ENCODE measurements around the gene DDA1.
A peak's percentile ranks its signal among the peaks of the same experiment; 100 is the strongest.

Gene DDA1

DNA sequence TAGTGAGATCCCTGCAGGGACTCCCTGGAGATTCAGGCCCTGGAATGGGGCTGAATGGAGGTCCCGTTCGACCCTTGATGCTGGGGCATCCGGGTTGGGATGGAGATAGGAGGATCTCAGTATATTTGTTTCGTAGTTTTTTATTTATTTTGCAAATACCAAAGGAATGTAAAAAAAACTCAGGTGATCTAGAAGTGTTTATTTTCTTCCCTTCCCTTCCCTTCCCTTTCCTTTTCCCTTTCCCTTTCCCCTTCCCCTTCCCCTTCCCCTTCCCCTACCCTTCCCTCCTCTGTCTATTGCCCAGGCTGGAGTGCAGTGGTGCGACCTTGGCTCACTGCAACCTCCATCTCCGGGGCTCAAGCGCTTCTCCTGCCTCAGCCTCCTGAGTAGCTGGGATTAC is 32.5 kb downstream of the DDA1 start:
- Histone ChIP-seq H3K9me3 (ENCODE audit: control insufficient read depth in 1 of 2, low read length in 2 of 2) (no peaks in the 10 kb centered on the region), H3K36me3 (ENCODE audit: control insufficient read depth in 1 of 2, insufficient read depth in 2 of 2, low read length in 2 of 2) (peaks cover 0 to 8% of the 10 kb centered on the region in 2 donors), H3K27ac (ENCODE audit: low read length) (no peak overlapping the region), H3K4me3 (ENCODE audit: low read depth in 1 of 2, low read length in 2 of 2) (no peak overlapping the region), H3K27me3 (ENCODE audit: low read depth, low read length) (no peaks in the 10 kb centered on the region), H3K4me1 (ENCODE audit: control insufficient read depth in 1 of 2, insufficient read depth in 2 of 2, low read length in 2 of 2) (peaks cover under 1 to 12% of the 10 kb centered on the region in 2 donors)

GRCh38 chr19:17346109-17346671 is 36.8 kb downstream of the DDA1 start:
- Histone ChIP-seq H3K9me3 (ENCODE audit: control insufficient read depth in 1 of 2, low read length in 2 of 2) (no peaks in the 10 kb centered on the region), H3K4me3 (ENCODE audit: low read depth in 1 of 2, low read length in 2 of 2) (no peak overlapping the region), H3K27me3 (ENCODE audit: low read depth, low read length) (no peaks in the 10 kb centered on the region), H3K4me1 (ENCODE audit: control insufficient read depth in 1 of 2, insufficient read depth in 2 of 2, low read length in 2 of 2) (peaks cover 3 to 15% of the 10 kb centered on the region in 2 donors), H3K36me3 (ENCODE audit: control insufficient read depth in 1 of 2, insufficient read depth in 2 of 2, low read length in 2 of 2) (peaks cover 0 to 8% of the 10 kb centered on the region in 2 donors), H3K27ac (ENCODE audit: low read length) (no peak overlapping the region)

GRCh38 chr19:17347361-17347760 is 38.0 kb downstream of the DDA1 start:
- Histone ChIP-seq H3K27me3 (ENCODE audit: low read depth, low read length) (no peaks in the 10 kb centered on the region), H3K4me3 (ENCODE audit: low read depth in 1 of 2, low read length in 2 of 2) (no peak overlapping the region), H3K27ac (ENCODE audit: low read length) (peak overlapping the region; percentile 21), H3K4me1 (ENCODE audit: control insufficient read depth in 1 of 2, insufficient read depth in 2 of 2, low read length in 2 of 2) (peaks cover 3 to 15% of the 10 kb centered on the region in 2 donors), H3K36me3 (ENCODE audit: control insufficient read depth in 1 of 2, insufficient read depth in 2 of 2, low read length in 2 of 2) (no peaks in the 10 kb centered on the region), H3K9me3 (ENCODE audit: control insufficient read depth in 1 of 2, low read length in 2 of 2) (no peaks in the 10 kb centered on the region)

GRCh38 chr19:17347877-17348276 is 38.5 kb downstream of the DDA1 start:
- Histone ChIP-seq H3K4me3 (ENCODE audit: low read depth in 1 of 2, low read length in 2 of 2) (no peak overlapping the region), H3K36me3 (ENCODE audit: control insufficient read depth in 1 of 2, insufficient read depth in 2 of 2, low read length in 2 of 2) (no peaks in the 10 kb centered on the region), H3K27ac (ENCODE audit: low read length) (peak overlapping the region; percentile 21), H3K27me3 (ENCODE audit: low read depth, low read length) (no peaks in the 10 kb centered on the region), H3K4me1 (ENCODE audit: control insufficient read depth in 1 of 2, insufficient read depth in 2 of 2, low read length in 2 of 2) (peaks cover 3 to 15% of the 10 kb centered on the region in 2 donors), H3K9me3 (ENCODE audit: control insufficient read depth in 1 of 2, low read length in 2 of 2) (no peaks in the 10 kb centered on the region)

DNA sequence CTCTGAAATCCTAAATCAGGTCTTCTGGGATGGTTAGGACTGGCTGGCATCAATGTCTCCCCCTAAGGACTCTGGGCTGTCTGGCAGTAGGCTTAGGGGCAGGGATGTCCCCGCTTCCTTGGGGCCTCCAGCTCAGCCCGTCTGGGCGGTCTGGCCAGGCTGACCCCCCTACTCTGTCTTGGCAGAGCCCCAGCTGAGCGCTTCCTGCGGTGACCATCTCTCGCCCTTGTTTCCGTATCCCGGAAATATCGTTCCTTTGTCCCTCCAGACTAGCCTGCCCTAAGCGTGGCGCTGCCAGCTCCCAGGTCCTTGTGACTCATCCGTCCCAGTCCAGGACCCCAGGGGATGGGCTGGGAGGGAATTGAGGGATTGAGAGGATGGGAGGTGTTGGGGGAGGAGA is 39.3 kb downstream of the DDA1 start:
- no peak overlapping the region for H3K4me3 ChIP-seq (ENCODE audit: low read depth in 1 of 2, low read length in 2 of 2)
- no peak overlapping the region for H3K27ac ChIP-seq (ENCODE audit: low read length)

DNA sequence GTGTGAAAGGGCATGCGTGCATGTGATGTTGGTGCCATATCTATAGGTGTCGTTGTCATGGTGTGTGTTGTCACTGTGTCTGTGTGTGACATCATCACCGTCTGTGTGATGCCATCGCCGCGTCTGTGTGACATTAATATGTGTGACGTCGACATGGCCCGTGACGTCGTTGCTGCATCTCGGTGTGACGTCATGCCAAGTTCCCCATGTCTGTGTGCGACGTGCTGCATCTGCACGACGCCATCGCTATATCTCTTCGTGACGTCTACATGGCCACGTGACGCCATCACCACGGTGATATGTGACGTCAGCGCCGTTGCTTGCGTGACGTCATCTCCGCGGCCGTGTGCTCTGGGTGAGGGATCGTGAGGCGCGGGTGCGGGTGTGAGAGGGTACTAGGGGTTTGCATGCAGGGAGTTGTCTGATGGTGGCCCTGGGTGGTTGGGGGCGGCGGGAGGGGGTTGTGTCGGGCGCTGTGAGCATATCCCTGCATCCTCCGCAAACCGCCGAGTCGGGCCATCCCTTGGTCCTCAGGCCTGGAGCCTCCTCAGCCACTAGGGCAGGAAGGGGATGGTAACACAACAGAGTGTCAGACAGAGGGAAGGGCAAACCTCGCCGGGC is 42.6 kb downstream of the DDA1 start:
- no peak overlapping the region for H3K27ac ChIP-seq (ENCODE audit: low read length)
- H3K9me3 ChIP-seq (ENCODE audit: control insufficient read depth in 1 of 2, low read length in 2 of 2), result no peaks in the 10 kb centered on the region
- no peaks in the 10 kb centered on the region for H3K36me3 ChIP-seq (ENCODE audit: control insufficient read depth in 1 of 2, insufficient read depth in 2 of 2, low read length in 2 of 2)
- no peaks in the 10 kb centered on the region for H3K27me3 ChIP-seq (ENCODE audit: low read depth, low read length)
- H3K4me3 ChIP-seq (ENCODE audit: low read depth in 1 of 2, low read length in 2 of 2), result no peak overlapping the region
- H3K4me1 ChIP-seq (ENCODE audit: control insufficient read depth in 1 of 2, insufficient read depth in 2 of 2, low read length in 2 of 2), result peaks cover 1 to 18% of the 10 kb centered on the region in 2 donors

More for the DNA sequence above, 39.3 kb downstream of the DDA1 start:
- no peaks in the 10 kb centered on the region for H3K9me3 ChIP-seq (ENCODE audit: control insufficient read depth in 1 of 2, low read length in 2 of 2)
- peaks cover 3 to 18% of the 10 kb centered on the region in 2 donors for H3K4me1 ChIP-seq (ENCODE audit: control insufficient read depth in 1 of 2, insufficient read depth in 2 of 2, low read length in 2 of 2)
- H3K36me3 ChIP-seq (ENCODE audit: control insufficient read depth in 1 of 2, insufficient read depth in 2 of 2, low read length in 2 of 2), result no peaks in the 10 kb centered on the region
- H3K27me3 ChIP-seq (ENCODE audit: low read depth, low read length), result no peaks in the 10 kb centered on the region

GRCh38 chr19:17352608-17353280 is 43.4 kb downstream of the DDA1 start:
- H3K9me3 ChIP-seq (ENCODE audit: control insufficient read depth in 1 of 2, low read length in 2 of 2), result no peaks in the 10 kb centered on the region
- H3K4me3 ChIP-seq (ENCODE audit: low read depth in 1 of 2, low read length in 2 of 2), result no peak overlapping the region
- H3K27ac ChIP-seq (ENCODE audit: low read length), result no peak overlapping the region
- peaks cover 0 to 13% of the 10 kb centered on the region in 2 donors for H3K4me1 ChIP-seq (ENCODE audit: control insufficient read depth in 1 of 2, insufficient read depth in 2 of 2, low read length in 2 of 2)
- no peaks in the 10 kb centered on the region for H3K27me3 ChIP-seq (ENCODE audit: low read depth, low read length)
- no peaks in the 10 kb centered on the region for H3K36me3 ChIP-seq (ENCODE audit: control insufficient read depth in 1 of 2, insufficient read depth in 2 of 2, low read length in 2 of 2)

GRCh38 chr19:17353386-17353785 is 44.0 kb downstream of the DDA1 start:
- no peaks in the 10 kb centered on the region for H3K9me3 ChIP-seq (ENCODE audit: control insufficient read depth in 1 of 2, low read length in 2 of 2)
- H3K36me3 ChIP-seq (ENCODE audit: control insufficient read depth in 1 of 2, insufficient read depth in 2 of 2, low read length in 2 of 2), result no peaks in the 10 kb centered on the region
- H3K27ac ChIP-seq (ENCODE audit: low read length), result no peak overlapping the region
- no peaks in the 10 kb centered on the region for H3K27me3 ChIP-seq (ENCODE audit: low read depth, low read length)
- peaks cover 0 to 12% of the 10 kb centered on the region in 2 donors for H3K4me1 ChIP-seq (ENCODE audit: control insufficient read depth in 1 of 2, insufficient read depth in 2 of 2, low read length in 2 of 2)
- H3K4me3 ChIP-seq (ENCODE audit: low read depth in 1 of 2, low read length in 2 of 2), result no peak overlapping the region

DNA sequence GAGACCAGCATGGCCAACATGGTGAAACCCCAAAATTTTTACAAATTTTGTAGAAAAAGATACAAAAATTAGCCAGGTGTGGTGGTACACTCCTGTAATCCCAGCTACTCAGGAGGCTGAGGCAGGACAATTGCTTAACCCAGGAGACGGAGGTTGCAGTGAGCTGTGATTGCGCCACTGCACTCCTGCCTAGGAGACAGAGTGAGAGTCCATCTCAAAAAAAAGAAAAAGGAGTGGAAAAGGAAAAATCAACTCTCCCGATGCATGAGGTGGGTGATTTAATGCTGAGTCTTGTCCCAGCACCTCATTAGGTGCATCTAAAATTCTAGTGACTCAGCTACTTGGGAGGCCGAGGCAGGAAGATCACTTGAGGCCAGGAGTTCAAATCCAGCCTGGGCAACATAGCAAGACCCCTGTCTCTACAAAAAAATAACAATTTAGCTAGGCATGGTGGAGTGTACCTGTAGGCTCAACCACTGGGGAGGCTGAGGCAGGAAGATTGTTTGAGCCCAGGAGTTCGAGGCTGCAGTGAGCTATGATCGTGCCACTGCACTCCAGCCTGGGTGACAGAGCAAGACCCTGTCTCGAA is 47.8 kb downstream of the DDA1 start:
- Histone ChIP-seq H3K4me3 (ENCODE audit: low read depth in 1 of 2, low read length in 2 of 2) (no peak overlapping the region), H3K36me3 (ENCODE audit: control insufficient read depth in 1 of 2, insufficient read depth in 2 of 2, low read length in 2 of 2) (no peaks in the 10 kb centered on the region), H3K4me1 (ENCODE audit: control insufficient read depth in 1 of 2, insufficient read depth in 2 of 2, low read length in 2 of 2) (peaks cover 0 to 6% of the 10 kb centered on the region in 2 donors), H3K27ac (ENCODE audit: low read length) (no peak overlapping the region), H3K27me3 (ENCODE audit: low read depth, low read length) (no peaks in the 10 kb centered on the region), H3K9me3 (ENCODE audit: control insufficient read depth in 1 of 2, low read length in 2 of 2) (no peaks in the 10 kb centered on the region)

GRCh38 chr19:17357724-17358123 is 48.4 kb downstream of the DDA1 start:
- no peaks in the 10 kb centered on the region for H3K9me3 ChIP-seq (ENCODE audit: control insufficient read depth in 1 of 2, low read length in 2 of 2)
- no peaks in the 10 kb centered on the region for H3K27me3 ChIP-seq (ENCODE audit: low read depth, low read length)
- no peaks in the 10 kb centered on the region for H3K36me3 ChIP-seq (ENCODE audit: control insufficient read depth in 1 of 2, insufficient read depth in 2 of 2, low read length in 2 of 2)
- no peak overlapping the region for H3K27ac ChIP-seq (ENCODE audit: low read length)
- H3K4me1 ChIP-seq (ENCODE audit: control insufficient read depth in 1 of 2, insufficient read depth in 2 of 2, low read length in 2 of 2), result peaks cover 0 to 6% of the 10 kb centered on the region in 2 donors
- H3K4me3 ChIP-seq (ENCODE audit: low read depth in 1 of 2, low read length in 2 of 2), result no peak overlapping the region

GRCh38 chr19:17358395-17358794 is 49.0 kb downstream of the DDA1 start:
- Histone ChIP-seq H3K4me1 (ENCODE audit: control insufficient read depth in 1 of 2, insufficient read depth in 2 of 2, low read length in 2 of 2) (peaks cover 0 to 3% of the 10 kb centered on the region in 2 donors), H3K9me3 (ENCODE audit: control insufficient read depth in 1 of 2, low read length in 2 of 2) (no peaks in the 10 kb centered on the region), H3K27me3 (ENCODE audit: low read depth, low read length) (no peaks in the 10 kb centered on the region), H3K36me3 (ENCODE audit: control insufficient read depth in 1 of 2, insufficient read depth in 2 of 2, low read length in 2 of 2) (no peaks in the 10 kb centered on the region), H3K27ac (ENCODE audit: low read length) (no peak overlapping the region), H3K4me3 (ENCODE audit: low read depth in 1 of 2, low read length in 2 of 2) (no peak overlapping the region)
